Right kidney (tissue), 1 donor: ENCODE data around the gene AHRR.
"Not testable (repeated sequence)": the region's sequence is repeated elsewhere in the genome, so short reads cannot be mapped to it uniquely, and the experiment has no call there.

ENCODE experiments used
- DNase-seq: peaks from one replicate; pipeline ENCODE4 v3.0.0-alpha.2; 2016

AHRR gene

GRCh38 chr5:306011-306805 lies 15.3 kb upstream of the AHRR start:
- no peak for DNase-seq

- DNase-seq: no peak
Measured at GRCh38 chr5:307306-307705, 14.2 kb upstream of the AHRR start.

- no peak for DNase-seq
Measured at GRCh38 chr5:307794-308579, 13.5 kb upstream of the AHRR start.

- peak; percentile 54 for DNase-seq
Measured at GRCh38 chr5:308672-309271, 12.7 kb upstream of the AHRR start.

GRCh38 chr5:309831-310230 lies 11.7 kb upstream of the AHRR start:
- not testable (repeated sequence) for DNase-seq

DNA sequence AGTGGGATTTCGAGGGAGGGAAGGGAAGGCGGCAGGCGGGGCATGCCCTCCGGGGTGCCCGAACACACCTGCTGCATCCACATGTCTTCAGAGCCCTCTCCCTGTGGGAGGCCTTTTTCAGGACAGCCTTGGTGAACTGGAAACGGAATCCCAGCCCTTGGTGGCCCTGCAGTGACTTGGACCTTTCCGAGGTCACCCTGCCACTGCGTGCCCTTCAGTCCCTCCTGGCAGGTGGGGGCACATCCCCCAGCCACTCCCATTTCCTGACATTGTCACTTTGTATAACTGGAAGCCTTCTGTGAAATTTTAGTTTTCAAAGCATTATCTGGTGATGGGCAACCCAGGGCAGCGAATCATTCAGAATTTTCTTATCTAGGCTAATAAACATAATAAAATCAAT lies 11.0 kb upstream of the AHRR start:
- DNase-seq: no peak

DNA sequence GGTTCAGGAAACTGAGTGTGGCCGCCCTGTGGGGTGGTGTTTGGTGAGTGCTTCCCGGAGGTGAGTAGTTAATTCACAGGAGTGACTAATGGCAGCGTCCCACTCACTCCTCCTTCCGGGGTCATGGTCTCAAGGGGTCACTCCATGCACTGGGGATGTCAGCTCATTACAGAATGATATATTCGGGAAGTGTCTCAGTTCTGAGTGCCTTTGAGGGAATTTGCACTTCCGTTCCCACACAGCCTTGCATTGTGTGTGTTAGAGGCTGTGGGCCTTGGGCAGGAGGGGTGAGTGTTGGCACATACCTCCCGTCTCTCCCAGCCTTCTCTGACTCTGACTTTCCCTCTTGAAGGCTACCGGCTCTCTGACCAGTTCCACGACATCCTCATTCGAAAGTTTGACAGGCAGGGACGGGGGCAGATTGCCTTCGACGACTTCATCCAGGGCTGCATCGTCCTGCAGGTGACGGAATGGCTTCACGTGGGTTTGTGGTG lies 10.5 kb upstream of the AHRR start:
- no peak for DNase-seq

DNA sequence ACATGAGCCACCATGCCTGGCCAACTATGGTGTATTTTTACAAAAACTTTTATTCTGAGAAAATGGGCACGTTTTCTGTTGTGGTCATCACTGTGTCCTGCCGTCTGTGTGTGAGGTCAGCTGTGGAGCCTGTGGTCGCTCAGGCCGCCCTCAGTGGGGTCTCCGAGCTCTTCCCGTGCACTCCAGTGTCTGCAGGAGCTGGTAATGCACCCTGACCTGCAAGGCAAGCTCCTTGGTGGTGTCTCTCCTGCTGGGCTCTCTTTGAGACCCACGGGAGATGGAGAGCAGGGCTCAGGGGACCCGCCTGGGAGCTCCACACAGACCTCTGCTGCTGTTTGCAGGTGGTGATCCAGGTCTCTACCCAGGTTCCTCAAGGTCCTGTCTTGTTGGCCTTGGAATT lies 9.6 kb upstream of the AHRR start:
- DNase-seq: no peak

DNA sequence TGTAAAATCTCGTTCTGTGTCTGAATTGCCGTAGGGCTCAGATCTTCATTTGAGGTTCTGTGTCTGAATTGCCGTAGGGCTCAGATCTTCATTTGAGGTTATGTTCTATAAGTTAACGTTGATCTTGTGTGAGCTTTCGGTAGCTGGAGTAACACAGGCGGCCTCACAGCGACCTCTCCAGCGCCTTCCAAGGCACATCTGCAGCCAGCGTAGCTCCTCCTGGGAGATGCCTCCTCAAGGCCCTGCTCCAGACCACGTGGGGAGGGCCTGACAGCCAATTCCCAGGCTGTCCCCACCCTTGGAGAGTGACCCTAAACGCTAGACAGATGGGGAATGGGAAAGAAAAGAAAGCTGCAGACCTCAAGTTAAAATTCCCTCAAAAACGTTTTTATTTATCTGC lies 8.7 kb upstream of the AHRR start:
- no peak for DNase-seq

DNA sequence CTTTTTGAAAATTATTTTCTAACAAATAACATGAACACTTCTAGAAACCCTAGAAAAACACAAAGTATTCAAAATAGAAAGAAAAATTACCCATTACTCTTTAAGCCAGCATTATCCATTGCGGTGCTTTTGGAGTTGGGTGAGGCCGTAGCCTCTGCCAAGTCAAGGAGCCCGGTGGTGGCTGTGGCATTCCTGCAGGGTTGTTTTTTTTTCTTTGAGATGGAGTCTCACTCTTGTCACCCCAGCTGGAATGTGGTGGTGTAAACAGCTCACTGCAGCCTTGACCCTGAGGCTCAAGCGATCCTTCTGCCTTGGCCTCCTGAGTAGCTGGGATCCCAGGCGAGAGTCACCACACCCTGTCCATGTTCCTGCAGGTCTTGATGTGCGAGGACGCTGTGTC lies 8.2 kb upstream of the AHRR start:
- no peak for DNase-seq

GRCh38 chr5:313806-314376 lies 7.6 kb upstream of the AHRR start:
- DNase-seq: no peak

DNA sequence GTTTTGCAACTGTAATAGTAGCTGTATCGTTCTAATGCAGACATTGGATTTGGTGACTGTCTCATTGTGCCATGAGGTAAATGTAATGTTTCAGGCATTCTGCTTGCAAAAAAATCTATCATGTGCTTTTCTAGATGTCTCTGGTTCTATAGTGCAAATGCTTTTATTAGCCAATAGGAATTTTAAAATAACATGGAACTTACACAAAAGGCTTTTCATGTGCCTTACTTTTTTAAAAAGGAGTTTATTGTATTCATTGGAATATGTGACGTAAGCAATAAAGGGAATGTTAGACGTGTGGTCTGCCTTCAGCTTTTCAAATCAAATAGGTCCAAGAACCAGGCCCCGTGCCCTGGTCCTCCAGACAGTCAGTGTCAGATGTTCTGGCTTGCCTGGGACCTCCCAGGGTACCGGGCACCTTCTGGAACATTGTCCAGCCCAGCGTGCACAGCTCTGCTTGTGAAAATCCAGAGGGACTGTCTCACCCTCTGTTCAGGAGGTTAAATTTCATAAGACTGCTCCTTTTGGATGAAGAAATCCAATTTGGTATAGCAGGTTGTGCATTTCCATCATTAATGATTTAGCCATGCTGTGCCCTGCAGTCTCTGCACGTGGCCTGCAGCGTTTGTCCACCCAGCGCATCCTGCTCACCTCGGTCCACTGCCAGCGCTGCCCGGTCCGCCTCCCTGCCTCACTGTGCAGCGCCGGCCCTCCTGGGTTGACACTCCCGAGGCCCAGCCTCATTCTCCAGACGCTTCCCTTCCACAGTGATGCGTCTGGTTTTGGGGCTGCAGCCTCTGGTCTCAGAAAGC lies 6.6 kb upstream of the AHRR start:
- DNase-seq: no peak

- DNase-seq: no peak
Measured at GRCh38 chr5:315488-316209, 5.9 kb upstream of the AHRR start.

- DNase-seq: no peak
Measured at GRCh38 chr5:316210-317085, 5.1 kb upstream of the AHRR start.

GRCh38 chr5:317086-317811 lies 4.3 kb upstream of the AHRR start:
- DNase-seq: peak; percentile 51

GRCh38 chr5:318341-318897 lies 3.1 kb upstream of the AHRR start:
- peak; percentile 52 for DNase-seq

DNA sequence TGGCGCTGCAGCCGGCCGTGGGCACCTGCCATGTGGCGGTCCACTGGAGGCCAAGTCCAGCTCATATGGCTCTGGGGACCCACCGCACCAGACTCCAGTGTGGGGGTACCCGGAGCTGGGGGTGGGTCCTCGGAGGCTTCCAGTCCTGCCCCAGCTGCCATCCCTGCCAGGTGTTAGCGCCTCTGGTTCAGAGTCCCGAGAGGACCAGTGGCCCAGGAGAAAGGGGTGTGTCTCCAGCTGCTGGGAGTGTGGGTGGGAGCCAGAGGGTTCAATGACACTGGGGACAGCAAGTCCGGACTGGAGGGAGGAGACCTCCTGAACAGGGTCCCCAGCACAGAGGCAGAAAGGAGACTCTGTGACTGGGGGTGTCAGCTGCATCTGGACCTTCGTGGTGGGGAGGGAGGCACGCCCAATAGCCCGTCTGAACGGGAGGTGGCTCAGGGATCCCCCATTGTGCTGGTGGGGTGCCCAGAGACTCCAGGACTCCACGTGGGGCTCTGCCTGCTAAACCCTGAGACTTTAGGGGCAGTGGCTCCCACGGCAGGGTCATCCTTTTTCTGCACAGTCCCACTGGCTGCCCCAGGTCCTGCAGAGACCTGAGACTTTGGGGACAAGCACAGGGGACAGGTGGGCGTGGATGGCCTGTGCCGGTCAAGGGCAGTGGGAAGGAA lies 2.4 kb upstream of the AHRR start:
- DNase-seq: no peak

- no peak for DNase-seq
Measured at GRCh38 chr5:320524-321229, 837 bp upstream of the AHRR start.
